ENCODE data around the gene GDPD5.
A peak's percentile ranks its signal among the peaks of the same experiment; 100 is the strongest.

GDPD5 gene, protein sequence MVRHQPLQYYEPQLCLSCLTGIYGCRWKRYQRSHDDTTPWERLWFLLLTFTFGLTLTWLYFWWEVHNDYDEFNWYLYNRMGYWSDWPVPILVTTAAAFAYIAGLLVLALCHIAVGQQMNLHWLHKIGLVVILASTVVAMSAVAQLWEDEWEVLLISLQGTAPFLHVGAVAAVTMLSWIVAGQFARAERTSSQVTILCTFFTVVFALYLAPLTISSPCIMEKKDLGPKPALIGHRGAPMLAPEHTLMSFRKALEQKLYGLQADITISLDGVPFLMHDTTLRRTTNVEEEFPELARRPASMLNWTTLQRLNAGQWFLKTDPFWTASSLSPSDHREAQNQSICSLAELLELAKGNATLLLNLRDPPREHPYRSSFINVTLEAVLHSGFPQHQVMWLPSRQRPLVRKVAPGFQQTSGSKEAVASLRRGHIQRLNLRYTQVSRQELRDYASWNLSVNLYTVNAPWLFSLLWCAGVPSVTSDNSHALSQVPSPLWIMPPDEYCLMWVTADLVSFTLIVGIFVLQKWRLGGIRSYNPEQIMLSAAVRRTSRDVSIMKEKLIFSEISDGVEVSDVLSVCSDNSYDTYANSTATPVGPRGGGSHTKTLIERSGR

GRCh38 chr11:75525433-75526191 is at the start of gene GDPD5:
Gene GDPD5, minus strand, starts transcription at chr11:75525941. Its CDS starts 48,206 bp downstream, at chr11:75477735.
- H3K27ac ChIP-seq: peak within 1 kb of the TSS; percentile 57
- no peak for TF ChIP-seq ZFX (IDR thresholded peaks at IDR 0.05)
- TF ChIP-seq, protein P1, sequence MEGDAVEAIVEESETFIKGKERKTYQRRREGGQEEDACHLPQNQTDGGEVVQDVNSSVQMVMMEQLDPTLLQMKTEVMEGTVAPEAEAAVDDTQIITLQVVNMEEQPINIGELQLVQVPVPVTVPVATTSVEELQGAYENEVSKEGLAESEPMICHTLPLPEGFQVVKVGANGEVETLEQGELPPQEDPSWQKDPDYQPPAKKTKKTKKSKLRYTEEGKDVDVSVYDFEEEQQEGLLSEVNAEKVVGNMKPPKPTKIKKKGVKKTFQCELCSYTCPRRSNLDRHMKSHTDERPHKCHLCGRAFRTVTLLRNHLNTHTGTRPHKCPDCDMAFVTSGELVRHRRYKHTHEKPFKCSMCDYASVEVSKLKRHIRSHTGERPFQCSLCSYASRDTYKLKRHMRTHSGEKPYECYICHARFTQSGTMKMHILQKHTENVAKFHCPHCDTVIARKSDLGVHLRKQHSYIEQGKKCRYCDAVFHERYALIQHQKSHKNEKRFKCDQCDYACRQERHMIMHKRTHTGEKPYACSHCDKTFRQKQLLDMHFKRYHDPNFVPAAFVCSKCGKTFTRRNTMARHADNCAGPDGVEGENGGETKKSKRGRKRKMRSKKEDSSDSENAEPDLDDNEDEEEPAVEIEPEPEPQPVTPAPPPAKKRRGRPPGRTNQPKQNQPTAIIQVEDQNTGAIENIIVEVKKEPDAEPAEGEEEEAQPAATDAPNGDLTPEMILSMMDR (conservative IDR thresholded peaks at IDR 0.05): peak; percentile 89

DNA sequence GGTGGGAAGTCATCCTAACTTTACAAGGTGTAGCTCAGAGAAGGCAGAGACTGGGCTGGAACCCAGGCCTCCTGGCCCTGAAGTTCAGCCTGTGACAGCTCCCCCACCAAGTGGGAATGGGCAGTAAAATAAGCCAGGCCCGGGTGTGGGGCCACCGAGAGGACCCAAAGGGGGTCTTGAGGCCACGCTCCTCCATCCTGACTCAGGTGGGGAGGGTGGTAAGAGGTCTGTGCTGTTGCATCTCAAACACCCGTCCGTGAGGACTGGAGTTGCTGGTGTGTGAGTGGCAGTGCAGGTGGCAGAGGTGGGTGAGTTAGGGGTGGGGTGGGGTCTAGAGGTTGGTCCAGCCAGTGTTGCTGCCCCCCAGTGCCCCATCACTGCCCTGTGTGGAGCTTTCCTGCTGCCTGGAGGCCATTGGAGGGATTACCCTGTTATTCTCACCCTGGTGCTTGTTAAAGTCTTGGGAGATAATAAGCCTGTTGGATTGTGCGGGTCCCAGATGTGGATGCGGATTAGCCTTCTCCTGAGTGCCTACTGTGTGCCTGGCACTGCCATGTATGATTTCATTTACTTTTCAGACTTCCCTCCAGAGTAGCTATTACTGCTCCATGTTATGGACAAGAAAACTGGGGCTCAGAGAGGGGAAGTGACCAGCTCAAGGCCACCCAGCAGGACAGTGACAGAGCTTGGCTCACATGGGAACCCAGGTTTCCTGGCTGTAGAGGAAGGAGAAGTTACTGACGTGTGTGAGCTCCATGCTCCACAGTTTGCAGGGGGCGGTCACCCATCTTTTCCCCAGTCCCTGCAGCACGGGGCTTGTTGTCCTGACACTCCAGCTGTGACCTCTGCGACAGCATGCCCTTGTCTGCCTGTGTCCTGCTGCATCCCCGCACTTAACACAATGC is 49.2 kb upstream of the GDPD5 start:
- no peak for TF ChIP-seq ZFX (IDR thresholded peaks at IDR 0.05)
- TF ChIP-seq, protein P1 (conservative IDR thresholded peaks at IDR 0.05): no peak
- no peak overlapping the region for H3K27ac ChIP-seq

DNA sequence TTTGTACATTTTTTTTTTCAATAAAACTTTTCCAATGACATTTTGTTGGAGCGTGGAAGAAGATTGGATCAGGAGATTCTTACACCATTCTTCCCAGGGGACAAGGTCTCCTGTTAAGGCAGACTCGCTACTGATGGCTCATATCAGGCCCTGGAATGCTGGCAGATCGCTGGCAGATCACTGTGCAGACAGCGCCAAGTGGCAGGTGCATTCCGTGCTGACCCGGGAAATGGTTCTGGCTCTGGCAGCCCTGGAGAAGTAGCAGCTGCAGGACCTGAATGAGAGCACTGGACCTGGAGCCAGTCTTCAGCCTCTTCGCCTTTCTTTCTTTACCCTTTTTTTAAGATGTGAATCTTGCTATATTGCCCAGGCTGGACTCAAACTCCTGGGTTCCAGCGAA is 47.0 kb upstream of the GDPD5 start:
- TF ChIP-seq ZFX (IDR thresholded peaks at IDR 0.05): no peak
- TF ChIP-seq, protein P1 (conservative IDR thresholded peaks at IDR 0.05): no peak
- H3K27ac ChIP-seq: no peak overlapping the region

DNA sequence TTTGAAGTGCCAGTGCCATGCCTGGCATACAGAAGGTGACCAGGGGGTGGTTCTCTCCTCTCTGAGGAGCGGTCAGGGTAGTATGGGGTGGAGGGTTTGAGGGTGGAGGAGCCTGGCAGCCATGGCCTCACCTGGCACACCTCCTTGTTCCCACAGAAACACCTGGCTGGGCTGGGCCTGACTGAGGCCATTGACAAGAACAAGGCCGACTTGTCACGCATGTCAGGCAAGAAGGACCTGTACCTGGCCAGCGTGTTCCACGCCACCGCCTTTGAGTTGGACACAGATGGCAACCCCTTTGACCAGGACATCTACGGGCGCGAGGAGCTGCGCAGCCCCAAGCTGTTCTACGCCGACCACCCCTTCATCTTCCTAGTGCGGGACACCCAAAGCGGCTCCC is 45.9 kb upstream of the GDPD5 start:
- H3K27ac ChIP-seq: no peak overlapping the region
- no peak for TF ChIP-seq ZFX (IDR thresholded peaks at IDR 0.05)
- TF ChIP-seq, protein P1 (conservative IDR thresholded peaks at IDR 0.05): no peak

GRCh38 chr11:75570559-75571139 is 44.9 kb upstream of the GDPD5 start:
- H3K27ac ChIP-seq: no peak overlapping the region
- TF ChIP-seq ZFX (IDR thresholded peaks at IDR 0.05): no peak
- TF ChIP-seq, protein P1 (conservative IDR thresholded peaks at IDR 0.05): no peak

DNA sequence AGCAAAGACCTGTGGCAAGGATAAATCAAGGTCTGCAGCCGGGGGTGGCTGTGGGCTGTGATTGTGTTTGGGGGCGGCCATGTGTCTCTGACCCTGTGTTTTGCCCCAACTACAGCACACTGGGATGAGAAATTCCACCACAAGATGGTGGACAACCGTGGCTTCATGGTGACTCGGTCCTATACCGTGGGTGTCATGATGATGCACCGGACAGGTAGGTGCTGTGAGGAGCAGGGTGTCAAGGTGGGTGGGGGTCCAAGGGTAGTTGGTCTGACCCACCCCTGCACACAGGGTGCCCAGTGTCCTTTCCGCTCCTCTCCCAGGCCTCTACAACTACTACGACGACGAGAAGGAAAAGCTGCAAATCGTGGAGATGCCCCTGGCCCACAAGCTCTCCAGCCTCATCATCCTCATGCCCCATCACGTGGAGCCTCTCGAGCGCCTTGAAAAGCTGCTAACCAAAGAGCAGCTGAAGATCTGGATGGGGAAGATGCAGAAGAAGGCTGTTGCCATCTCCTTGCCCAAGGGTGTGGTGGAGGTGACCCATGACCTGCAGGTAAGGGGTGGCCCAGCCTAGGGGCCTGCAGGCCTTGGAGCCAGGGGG is 43.0 kb upstream of the GDPD5 start:
- TF ChIP-seq ZFX (IDR thresholded peaks at IDR 0.05): no peak
- TF ChIP-seq, protein P1 (conservative IDR thresholded peaks at IDR 0.05): no peak
- H3K27ac ChIP-seq: no peak overlapping the region

Data from C4-2B (cell line).